WERI-Rb-1 (cell line): ENCODE results near the gene GPX7.
A peak's percentile ranks its signal among the peaks of the same experiment; 100 is the strongest.

Source experiments
- DNase-seq: peaks from one replicate; pipeline ENCODE4 v3.0.0-alpha.2; 2020
- H3K27ac ChIP-seq: fragments of 250-450 bp; sonication (Bioruptor Pico); 2 replicates; pipeline ENCODE4 v1.5.1; 2020; ENCODE audit warnings: mild to moderate bottlenecking, moderate library complexity
- H3K27me3 ChIP-seq: fragments of 250-450 bp; sonication (Bioruptor Pico); 2 replicates; pipeline ENCODE4 v1.5.1; 2021; ENCODE audit warnings: mild to moderate bottlenecking, low read depth, moderate library complexity; ENCODE audit not compliant: insufficient read depth, severe bottlenecking
- H3K36me3 ChIP-seq: fragments of 250-450 bp; sonication (Bioruptor Pico); 2 replicates; pipeline ENCODE4 v1.5.1; 2020; ENCODE audit warnings: mild to moderate bottlenecking, moderate library complexity
- H3K4me3 ChIP-seq: 2 replicates; pipeline ENCODE4 v1.5.1; 2011; ENCODE audit warnings: low read depth, mild to moderate bottlenecking, control low read depth, low read length
- H3K9me3 ChIP-seq: fragments of 250-450 bp; sonication (Bioruptor Pico); 2 replicates; pipeline ENCODE4 v1.5.1; 2021; ENCODE audit warnings: mild to moderate bottlenecking, moderate library complexity; ENCODE audit not compliant: severe bottlenecking
- CTCF ChIP-seq: IDR thresholded peaks from 2 replicates; pipeline ENCODE4 v1.5.1; 2011; ENCODE audit warnings: low read depth, mild to moderate bottlenecking, control low read depth, inconsistent platforms, low read length

The GPX7 gene

GRCh38 chr1:52637946-52638345 is 35.8 kb downstream of the GPX7 start:
- Histone ChIP-seq H3K36me3 (no peaks in the 10 kb centered on the region), H3K4me3 (no peak overlapping the region), H3K27ac (no peak overlapping the region), H3K27me3 (peaks cover 2% of the 10 kb centered on the region), H3K9me3 (no peaks in the 10 kb centered on the region)
- DNase-seq = no peak
- TF ChIP-seq CTCF = no peak

- Histone ChIP-seq H3K9me3 (no peaks in the 10 kb centered on the region), H3K27ac (no peak overlapping the region), H3K27me3 (no peaks in the 10 kb centered on the region), H3K4me3 (no peak overlapping the region), H3K36me3 (no peaks in the 10 kb centered on the region)
- TF ChIP-seq CTCF = no peak
- DNase-seq = no peak
Measured at GRCh38 chr1:52640697-52641096, 38.5 kb downstream of the GPX7 start.

GRCh38 chr1:52641307-52641706 is 39.1 kb downstream of the GPX7 start:
- H3K9me3 ChIP-seq = no peaks in the 10 kb centered on the region
- no peak for DNase-seq
- no peak overlapping the region for H3K4me3 ChIP-seq
- H3K27ac ChIP-seq = no peak overlapping the region
- no peaks in the 10 kb centered on the region for H3K27me3 ChIP-seq
- no peaks in the 10 kb centered on the region for H3K36me3 ChIP-seq
- no peak for TF ChIP-seq CTCF

GRCh38 chr1:52645261-52645660 is 43.1 kb downstream of the GPX7 start:
- Histone ChIP-seq H3K27me3 (no peaks in the 10 kb centered on the region), H3K36me3 (no peaks in the 10 kb centered on the region), H3K9me3 (no peaks in the 10 kb centered on the region), H3K4me3 (no peak overlapping the region), H3K27ac (no peak overlapping the region)
- TF ChIP-seq CTCF = no peak
- DNase-seq = no peak

GRCh38 chr1:52651904-52652303 is 49.7 kb downstream of the GPX7 start:
- no peaks in the 10 kb centered on the region for H3K9me3 ChIP-seq
- DNase-seq = peak; percentile 18
- H3K36me3 ChIP-seq = no peaks in the 10 kb centered on the region

More at GRCh38 chr1:52651904-52652303, 49.7 kb downstream of the GPX7 start:
- Histone ChIP-seq H3K27ac (no peak overlapping the region), H3K27me3 (no peaks in the 10 kb centered on the region), H3K4me3 (no peak overlapping the region)
- TF ChIP-seq CTCF = no peak
